Breast epithelium (tissue), 4 donors: ENCODE results near the gene TPSAB1. TPM values are rescaled to one million over a fixed set of nuclear protein-coding genes. Genes with fewer than 3 reads are reported as not detected.

Source experiments
- DNase-seq, 2 donors: peaks; one replicate each; pipeline ENCODE4 v3.0.0-alpha.2; 2019; ENCODE audit warnings: low spot score in 2 of 2
- H3K27ac ChIP-seq, 2 donors: fragments of 200-600 bp; sonication (generic) in 1 of 2; one replicate each; pipeline ENCODE4 v1.5.1; 2016 to 2019; ENCODE audit warnings: mild to moderate bottlenecking in 1 of 2
- H3K27me3 ChIP-seq, 2 donors: fragments of 200-600 bp; sonication (generic) in 1 of 2; one replicate each; pipeline versions ENCODE4 v1.5.1 to v1.6.0; 2017 to 2019; ENCODE audit warnings: control low read depth in 1 of 2, mild to moderate bottlenecking in 1 of 2
- H3K36me3 ChIP-seq: fragments of 200-600 bp; one replicate; pipeline ENCODE4 v1.5.1; 2019
- H3K4me1 ChIP-seq, 2 donors: fragments of 200-600 bp; sonication (generic); one replicate each; pipeline ENCODE4 v1.5.1; 2016 to 2019; ENCODE audit warnings: control low read depth in 1 of 2
- H3K4me3 ChIP-seq, 3 donors: fragments of 200-600 bp; sonication (generic); 1 replicate in 2 of 3; 2 replicates in 1 of 3; pipeline ENCODE4 v1.5.1; 2016 to 2019; ENCODE audit warnings: mild to moderate bottlenecking in 3 of 3, moderate library complexity in 2 of 3
- H3K9me3 ChIP-seq, 2 donors: fragments of 200-600 bp; sonication (generic) in 1 of 2; one replicate each; pipeline ENCODE4 v1.5.1; 2016 to 2019; ENCODE audit warnings: control low read depth in 1 of 2
- POLR2A ChIP-seq: fragments of 450-650 bp; IDR thresholded peaks from one replicate; pipeline ENCODE4 v1.6.1; 2016; ENCODE audit warnings: antibody characterized with exemption, mild to moderate bottlenecking, moderate library complexity
- POLR2AphosphoS5 ChIP-seq, 3 donors: sonication (generic); formaldehyde crosslinking; IDR thresholded peaks; one replicate each; pipeline ENCODE4 v1.6.1; 2017; ENCODE audit warnings: antibody characterized with exemption in 3 of 3
- intact Hi-C: fragments of 100-400 bp; cut with DNase I; formaldehyde crosslinking; loops from one replicate; pipeline ENCODE4 v1.15.1; 2023; ENCODE audit warnings: low total_unique reads
- total RNA-seq, 3 donors: library from RNA; depleted of rRNA; stranded (reverse); fragments of >200 nt; gene quantifications; one replicate each; pipeline ENCODE4 v1.1.0, GENCODE V29; 2016
- TF ChIP-seq, protein P1 (sequence below), 3 donors: fragments of 450-650 bp; IDR thresholded peaks; one replicate each; pipeline ENCODE4 v1.5.1; 2016 to 2017; ENCODE audit warnings: antibody characterized with exemption in 3 of 3, mild to moderate bottlenecking in 3 of 3, moderate library complexity in 3 of 3

TPSAB1 gene
- total RNA-seq, 3 donors from 2014 or later, result 5.9 to 156 (median 19.8) TPM

GRCh38 chr16:1218061-1218929 is 22.2 kb upstream of the TPSAB1 start:
- DNase-seq, result no peak
- Histone ChIP-seq H3K9me3 (no peaks in the 10 kb centered on the region), H3K36me3 (no peaks in the 10 kb centered on the region), H3K4me1 (no peaks in the 10 kb centered on the region), H3K27me3 (peaks cover 0 to 84% of the 10 kb centered on the region in 2 donors), H3K4me3 (no peak overlapping the region), H3K27ac (no peak overlapping the region)
- intact Hi-C loops, result no loop called here
- no peak for TF ChIP-seq POLR2A
- TF ChIP-seq, protein P1, sequence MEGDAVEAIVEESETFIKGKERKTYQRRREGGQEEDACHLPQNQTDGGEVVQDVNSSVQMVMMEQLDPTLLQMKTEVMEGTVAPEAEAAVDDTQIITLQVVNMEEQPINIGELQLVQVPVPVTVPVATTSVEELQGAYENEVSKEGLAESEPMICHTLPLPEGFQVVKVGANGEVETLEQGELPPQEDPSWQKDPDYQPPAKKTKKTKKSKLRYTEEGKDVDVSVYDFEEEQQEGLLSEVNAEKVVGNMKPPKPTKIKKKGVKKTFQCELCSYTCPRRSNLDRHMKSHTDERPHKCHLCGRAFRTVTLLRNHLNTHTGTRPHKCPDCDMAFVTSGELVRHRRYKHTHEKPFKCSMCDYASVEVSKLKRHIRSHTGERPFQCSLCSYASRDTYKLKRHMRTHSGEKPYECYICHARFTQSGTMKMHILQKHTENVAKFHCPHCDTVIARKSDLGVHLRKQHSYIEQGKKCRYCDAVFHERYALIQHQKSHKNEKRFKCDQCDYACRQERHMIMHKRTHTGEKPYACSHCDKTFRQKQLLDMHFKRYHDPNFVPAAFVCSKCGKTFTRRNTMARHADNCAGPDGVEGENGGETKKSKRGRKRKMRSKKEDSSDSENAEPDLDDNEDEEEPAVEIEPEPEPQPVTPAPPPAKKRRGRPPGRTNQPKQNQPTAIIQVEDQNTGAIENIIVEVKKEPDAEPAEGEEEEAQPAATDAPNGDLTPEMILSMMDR (IDR thresholded peaks at IDR 0.05), result no peak
- no peak for TF ChIP-seq POLR2AphosphoS5 (IDR thresholded peaks at IDR 0.05)

DNA sequence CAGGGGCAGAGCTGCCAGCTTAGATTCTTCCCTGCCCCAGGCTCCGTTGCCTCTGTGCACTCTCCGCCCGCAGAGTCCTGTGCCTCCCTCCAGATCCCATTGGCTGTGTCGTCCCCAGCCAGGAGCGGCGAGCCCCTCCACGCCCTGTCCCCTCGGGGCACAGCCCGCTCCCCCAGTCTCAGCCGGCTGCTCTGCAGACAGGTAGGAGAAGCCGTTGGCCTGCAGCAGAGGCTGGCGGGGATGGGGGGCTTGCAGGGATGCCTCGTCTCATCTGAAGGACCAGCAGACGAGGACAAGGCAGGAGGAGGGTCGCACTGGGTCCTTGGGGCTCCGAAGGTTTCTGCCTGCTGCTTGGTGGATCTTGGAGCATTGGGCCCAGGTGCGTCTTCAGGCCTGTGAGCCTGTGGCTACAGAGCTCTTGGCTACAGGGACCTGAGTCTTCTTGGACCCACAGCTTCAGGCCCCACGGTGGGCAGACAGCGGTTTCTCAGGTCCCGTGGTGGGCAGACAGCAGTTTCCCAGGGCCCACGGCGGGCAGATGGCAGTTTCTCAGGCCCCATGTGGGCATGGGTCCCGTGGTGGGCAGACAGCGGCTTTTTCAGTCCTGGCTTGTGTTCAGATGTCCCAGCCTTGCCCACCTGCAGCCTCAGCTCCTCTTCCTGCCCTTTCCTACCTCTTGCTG is 21.4 kb upstream of the TPSAB1 start:
- no peak for DNase-seq
- H3K4me3 ChIP-seq, result no peak overlapping the region
- no peaks in the 10 kb centered on the region for H3K9me3 ChIP-seq
- no peak overlapping the region for H3K27ac ChIP-seq
- H3K36me3 ChIP-seq, result no peaks in the 10 kb centered on the region
- intact Hi-C loops, result no loop called here
- H3K4me1 ChIP-seq, result no peaks in the 10 kb centered on the region
- peaks cover 0 to 82% of the 10 kb centered on the region in 2 donors for H3K27me3 ChIP-seq
- TF ChIP-seq, protein P1 (IDR thresholded peaks at IDR 0.05), result no peak
- TF ChIP-seq POLR2A, result no peak

DNA sequence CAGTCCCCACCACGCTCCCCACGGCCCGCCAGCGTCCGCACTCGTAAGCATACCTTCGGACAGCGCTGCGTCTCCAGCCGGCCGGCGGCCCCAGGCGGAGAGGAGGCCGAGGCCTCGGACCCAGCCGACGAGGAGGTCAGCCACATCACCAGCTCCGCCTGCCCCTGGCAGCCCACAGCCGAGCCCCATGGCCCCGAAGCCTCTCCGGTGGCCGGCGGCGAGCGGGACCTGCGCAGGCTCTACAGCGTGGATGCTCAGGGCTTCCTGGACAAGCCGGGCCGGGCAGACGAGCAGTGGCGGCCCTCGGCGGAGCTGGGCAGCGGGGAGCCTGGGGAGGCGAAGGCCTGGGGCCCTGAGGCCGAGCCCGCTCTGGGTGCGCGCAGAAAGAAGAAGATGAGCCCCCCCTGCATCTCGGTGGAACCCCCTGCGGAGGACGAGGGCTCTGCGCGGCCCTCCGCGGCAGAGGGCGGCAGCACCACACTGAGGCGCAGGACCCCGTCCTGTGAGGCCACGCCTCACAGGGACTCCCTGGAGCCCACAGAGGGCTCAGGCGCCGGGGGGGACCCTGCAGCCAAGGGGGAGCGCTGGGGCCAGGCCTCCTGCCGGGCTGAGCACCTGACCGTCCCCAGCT is 20.3 kb upstream of the TPSAB1 start:
- no peak for TF ChIP-seq POLR2A
- TF ChIP-seq, protein P1 (IDR thresholded peaks at IDR 0.05), result no peak
- no peak for TF ChIP-seq POLR2AphosphoS5 (IDR thresholded peaks at IDR 0.05)
- no peak for DNase-seq
- intact Hi-C loops, result no loop called here

DNA sequence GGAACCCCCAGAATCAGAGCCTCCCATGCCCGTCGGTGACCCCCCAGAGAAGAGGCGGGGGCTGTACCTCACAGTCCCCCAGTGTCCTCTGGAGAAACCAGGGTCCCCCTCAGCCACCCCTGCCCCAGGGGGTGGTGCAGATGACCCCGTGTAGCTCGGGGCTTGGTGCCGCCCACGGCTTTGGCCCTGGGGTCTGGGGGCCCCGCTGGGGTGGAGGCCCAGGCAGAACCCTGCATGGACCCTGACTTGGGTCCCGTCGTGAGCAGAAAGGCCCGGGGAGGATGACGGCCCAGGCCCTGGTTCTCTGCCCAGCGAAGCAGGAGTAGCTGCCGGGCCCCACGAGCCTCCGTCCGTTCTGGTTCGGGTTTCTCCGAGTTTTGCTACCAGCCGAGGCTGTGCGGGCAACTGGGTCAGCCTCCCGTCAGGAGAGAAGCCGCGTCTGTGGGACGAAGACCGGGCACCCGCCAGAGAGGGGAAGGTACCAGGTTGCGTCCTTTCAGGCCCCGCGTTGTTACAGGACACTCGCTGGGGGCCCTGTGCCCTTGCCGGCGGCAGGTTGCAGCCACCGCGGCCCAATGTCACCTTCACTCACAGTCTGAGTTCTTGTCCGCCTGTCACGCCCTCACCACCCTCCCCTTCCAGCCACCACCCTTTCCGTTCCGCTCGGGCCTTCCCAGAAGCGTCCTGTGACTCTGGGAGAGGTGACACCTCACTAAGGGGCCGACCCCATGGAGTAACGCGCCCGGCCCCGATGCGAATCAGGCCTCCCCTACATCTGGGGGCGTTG is 19.5 kb upstream of the TPSAB1 start:
- DNase-seq, result no peak
- no peaks in the 10 kb centered on the region for H3K4me1 ChIP-seq
- intact Hi-C loops, result no loop called here
- H3K27me3 ChIP-seq, result peaks cover 0 to 73% of the 10 kb centered on the region in 2 donors
- H3K36me3 ChIP-seq, result no peaks in the 10 kb centered on the region
- no peak for TF ChIP-seq POLR2AphosphoS5 (IDR thresholded peaks at IDR 0.05)
- TF ChIP-seq, protein P1 (IDR thresholded peaks at IDR 0.05), result no peak
- no peak for TF ChIP-seq POLR2A
- H3K27ac ChIP-seq, result no peak overlapping the region
- no peak overlapping the region for H3K4me3 ChIP-seq
- H3K9me3 ChIP-seq, result no peaks in the 10 kb centered on the region

More for the DNA sequence above, 20.3 kb upstream of the TPSAB1 start:
- Histone ChIP-seq H3K27me3 (peaks cover 0 to 79% of the 10 kb centered on the region in 2 donors), H3K36me3 (no peaks in the 10 kb centered on the region), H3K4me3 (no peak overlapping the region), H3K9me3 (no peaks in the 10 kb centered on the region), H3K4me1 (no peaks in the 10 kb centered on the region), H3K27ac (no peak overlapping the region)
